Transverse colon (tissue), 4 donors: ENCODE results near the gene DUSP9.

Source experiments
- CTCF ChIP-seq, 5 experiments: fragments of 200-600 bp in 3 of 5; fragments of 450-650 bp in 2 of 5; sonication (generic) in 3 of 5; IDR thresholded peaks; 1 replicate in 2 of 5; 2 replicates in 3 of 5; pipeline ENCODE4 v1.5.1; 2016 to 2017; ENCODE audit warnings: antibody characterized with exemption in 5 of 5, inconsistent platforms in 3 of 5, mild to moderate bottlenecking in 2 of 5, moderate library complexity in 1 of 5
- POLR2A ChIP-seq: fragments of 450-650 bp; IDR thresholded peaks from one replicate; pipeline ENCODE4 v1.6.1; 2016; ENCODE audit warnings: antibody characterized with exemption, mild to moderate bottlenecking, moderate library complexity
- POLR2AphosphoS5 ChIP-seq, 3 donors: sonication (generic); formaldehyde crosslinking; IDR thresholded peaks; one replicate each; pipeline ENCODE4 v1.6.1; 2016; ENCODE audit warnings: antibody characterized with exemption in 3 of 3

GRCh38 chrX:153668423-153669173 lies 21.6 kb downstream of the DUSP9 start:
- TF ChIP-seq CTCF (IDR thresholded peaks at IDR 0.05) (no peak), POLR2AphosphoS5 (IDR thresholded peaks at IDR 0.05) (no peak), POLR2A (no peak)
